GM08714 (cell line): ENCODE results near the gene CD53.

Source experiments
- H3K4me3 ChIP-seq: fragments of 200-500 bp; sonication (Bioruptor generic); 2 replicates; pipeline ENCODE4 v1.5.1; 2014; ENCODE audit warnings: mild to moderate bottlenecking, low read length, inconsistent platforms
- ZNF274 ChIP-seq: IDR thresholded peaks from 2 replicates; pipeline ENCODE4 v1.6.1; 2012; ENCODE audit warnings: mild to moderate bottlenecking, low read depth, low read length

Gene CD53

GRCh38 chr1:110864287-110864686 lies 8.7 kb upstream of the CD53 start:
- no peak for TF ChIP-seq ZNF274
- no peak overlapping the region for H3K4me3 ChIP-seq

DNA sequence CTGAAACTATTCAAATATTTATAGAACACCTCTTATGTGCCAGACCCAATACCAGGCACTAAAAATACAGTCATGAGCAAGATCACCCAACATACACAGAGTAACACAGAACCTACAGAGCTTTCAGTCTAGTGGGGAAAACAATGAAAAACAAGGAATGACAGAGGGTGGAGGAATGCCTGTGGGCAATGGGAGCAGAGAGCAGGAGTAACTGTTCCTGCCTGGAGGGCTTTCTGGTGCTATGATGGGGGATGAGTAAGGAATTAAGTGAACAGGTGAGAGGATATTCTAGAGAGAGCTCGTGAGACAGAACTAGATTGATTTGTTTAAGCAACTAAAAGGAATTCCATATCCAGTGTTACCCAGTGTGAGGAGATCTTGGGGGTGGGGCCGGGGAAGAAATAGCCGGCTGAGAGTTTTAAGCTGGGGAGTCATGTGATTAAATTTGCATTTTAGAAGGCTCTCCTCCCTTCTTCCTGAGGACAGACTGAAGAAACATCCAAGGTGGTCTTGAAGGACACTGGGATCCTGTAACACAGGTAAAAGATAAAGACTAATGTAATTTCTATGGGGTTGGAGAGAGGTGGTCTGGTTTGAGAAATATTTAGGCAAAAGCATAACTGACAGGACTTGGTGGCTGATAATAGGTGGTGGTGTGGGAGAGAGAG lies 2.1 kb upstream of the CD53 start:
- H3K4me3 ChIP-seq = peak overlapping the region; percentile 100
- TF ChIP-seq ZNF274 = no peak

DNA sequence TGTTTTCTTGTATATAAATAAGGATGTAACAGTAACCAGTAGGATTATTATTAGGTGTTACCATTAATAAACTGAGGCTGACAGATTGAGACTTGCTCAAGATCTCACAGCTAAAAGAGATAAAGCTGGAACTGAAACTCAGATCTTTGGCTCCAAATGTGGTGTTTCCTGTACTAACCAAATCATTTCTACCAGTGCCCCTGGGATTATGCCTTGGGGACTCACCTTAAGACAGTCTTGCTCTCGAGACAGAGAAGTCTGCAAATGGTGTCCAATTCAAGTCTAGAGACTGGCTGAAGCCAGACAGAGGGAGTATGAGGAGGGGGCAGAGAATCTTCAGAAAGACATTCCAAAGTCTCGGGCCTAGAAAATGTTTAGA lies 593 bp upstream of the CD53 start:
- no peak for TF ChIP-seq ZNF274
- peak overlapping the region; percentile 100 for H3K4me3 ChIP-seq

- H3K4me3 ChIP-seq = peak overlapping the region; percentile 100
- no peak for TF ChIP-seq ZNF274
These were observed 908 bp downstream of the CD53 start for GRCh38 chr1:110873856-110874255.

GRCh38 chr1:110874324-110875215 lies 1.6 kb downstream of the CD53 start:
- H3K4me3 ChIP-seq = peak overlapping the region; percentile 100
- TF ChIP-seq ZNF274 = no peak

GRCh38 chr1:110875216-110875731 lies 2.3 kb downstream of the CD53 start:
- peak overlapping the region; percentile 100 for H3K4me3 ChIP-seq
- no peak for TF ChIP-seq ZNF274

- no peak for TF ChIP-seq ZNF274
- peak overlapping the region; percentile 67 for H3K4me3 ChIP-seq
These were observed 3.9 kb downstream of the CD53 start for GRCh38 chr1:110876748-110877341.

DNA sequence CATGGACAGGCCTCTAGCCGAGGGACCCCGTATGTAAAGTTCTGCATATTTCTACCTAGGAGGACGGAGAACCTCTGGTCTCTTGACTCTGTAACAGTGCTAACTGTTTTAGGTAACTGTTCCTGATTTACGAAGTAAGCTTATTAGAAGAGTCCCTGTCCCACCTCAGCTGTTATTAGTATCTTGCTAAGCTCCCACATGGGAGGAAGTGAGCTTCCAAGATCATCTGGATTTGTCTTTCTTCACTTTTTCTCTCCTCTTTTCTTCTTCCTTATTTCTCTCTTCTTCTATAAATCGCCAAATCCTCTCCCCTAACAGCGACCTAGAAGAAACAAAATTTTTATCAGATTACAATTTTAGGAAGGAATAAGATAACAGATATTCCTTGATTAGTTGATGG lies 4.4 kb downstream of the CD53 start:
- TF ChIP-seq ZNF274 = no peak
- peak overlapping the region; percentile 67 for H3K4me3 ChIP-seq

- H3K4me3 ChIP-seq = peak overlapping the region; percentile 67
- no peak for TF ChIP-seq ZNF274
These were observed 4.8 kb downstream of the CD53 start for GRCh38 chr1:110877776-110878175.

DNA sequence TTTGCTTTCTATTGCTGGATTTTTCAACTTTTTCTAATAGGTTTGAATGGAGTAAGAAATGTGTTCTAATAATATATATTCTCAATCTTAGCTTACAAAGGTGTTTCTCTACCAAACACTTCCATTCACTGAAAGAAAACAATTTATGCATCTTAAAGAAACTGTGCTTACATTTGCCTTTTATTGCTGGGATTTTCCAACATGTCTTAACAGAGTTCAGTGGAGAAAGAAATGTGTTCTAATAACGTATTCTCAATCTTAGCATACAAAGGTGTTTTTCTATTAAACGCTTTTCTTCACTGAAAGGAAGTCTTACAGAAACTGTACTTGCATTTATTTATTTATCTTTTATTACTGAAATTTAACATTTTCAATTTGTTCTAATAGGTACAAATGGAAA lies 5.6 kb downstream of the CD53 start:
- peak overlapping the region; percentile 25; the same call in 1 of the 2 replicates for H3K4me3 ChIP-seq
- no peak for TF ChIP-seq ZNF274

- TF ChIP-seq ZNF274 = no peak
- peak overlapping the region; percentile 25; the same call in 1 of the 2 replicates for H3K4me3 ChIP-seq
These were observed 6.0 kb downstream of the CD53 start for GRCh38 chr1:110878993-110879392.

GRCh38 chr1:110879758-110880606 lies 7.0 kb downstream of the CD53 start:
- H3K4me3 ChIP-seq = peak overlapping the region; percentile 43; the same call in 1 of the 2 replicates

DNA sequence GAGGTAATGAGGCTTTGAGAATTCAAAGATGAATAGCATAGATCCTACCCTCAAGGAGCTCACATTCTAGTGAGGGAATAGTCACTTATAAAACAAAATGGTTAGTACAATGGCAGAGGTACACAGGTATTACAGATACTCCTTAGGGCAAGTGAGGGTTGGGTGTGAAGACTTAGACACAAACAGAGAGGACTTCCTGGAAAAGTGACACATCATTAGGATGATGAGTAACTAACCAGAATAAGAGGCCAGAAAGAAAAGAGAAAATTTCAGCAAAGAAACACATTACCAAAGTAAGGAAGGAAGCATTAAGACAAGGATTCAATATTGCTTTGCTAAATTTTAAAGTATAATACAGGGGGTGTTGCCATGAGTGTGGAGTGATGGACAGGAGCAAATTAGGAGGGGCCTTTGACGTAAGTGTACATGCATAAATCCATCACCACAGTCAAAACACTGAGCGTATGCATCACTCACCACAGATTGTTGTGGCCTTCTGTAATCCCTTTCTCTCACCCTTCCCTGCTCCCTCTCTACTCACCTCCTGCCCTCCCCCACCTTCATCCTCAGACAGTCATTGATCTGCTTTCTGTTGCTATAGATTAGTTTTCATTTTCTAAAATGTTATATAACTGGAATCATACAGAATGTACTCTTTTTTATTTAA lies 7.9 kb downstream of the CD53 start:
- H3K4me3 ChIP-seq = peak overlapping the region; percentile 57; the same call in 1 of the 2 replicates
- no peak for TF ChIP-seq ZNF274

More at GRCh38 chr1:110879758-110880606, 7.0 kb downstream of the CD53 start:
- TF ChIP-seq ZNF274 = no peak
